SK-N-SH (cell line): ENCODE measurements around the gene AGTRAP.

Source experiments
- CTCF ChIP-seq: fragments of 200-600 bp; sonication (generic); IDR thresholded peaks from 2 replicates; pipeline ENCODE4 v1.6.1; 2017; ENCODE audit warnings: antibody characterized with exemption, mild to moderate bottlenecking, moderate library complexity
- ELF1 ChIP-seq: IDR thresholded peaks from 2 replicates; pipeline ENCODE4 v1.4.0; 2012
- MXI1 ChIP-seq: IDR thresholded peaks from 2 replicates; pipeline ENCODE4 v1.6.1; 2012; ENCODE audit warnings: mild to moderate bottlenecking, low read depth, low read length, improper control_type of control experiment
- NRF1 ChIP-seq: IDR thresholded peaks from 2 replicates; pipeline ENCODE4 v1.6.1; 2012; ENCODE audit warnings: low read depth, mild to moderate bottlenecking, low read length
- POLR2AphosphoS5 ChIP-seq: IDR thresholded peaks from 2 replicates; pipeline ENCODE4 v1.6.1; 2012; ENCODE audit warnings: low read depth, low read length
- RAD21 ChIP-seq: IDR thresholded peaks from 2 replicates; pipeline ENCODE4 v1.6.1; 2012; ENCODE audit warnings: mild to moderate bottlenecking, low read length
- SIN3A ChIP-seq: IDR thresholded peaks from 2 replicates; pipeline ENCODE4 v1.6.1; 2012; ENCODE audit warnings: low read depth, mild to moderate bottlenecking, low read length, moderate library complexity, borderline replicate concordance

- TF ChIP-seq CTCF (no peak), SIN3A (no peak), POLR2AphosphoS5 (no peak), RAD21 (no peak), NRF1 (no peak), MXI1 (no peak), ELF1 (no peak)
These were observed 53.5 kb downstream of the AGTRAP start for GRCh38 chr1:11789126-11790067.
